ENCODE results near the gene SLC22A15. TPM values are rescaled to one million over a fixed set of nuclear protein-coding genes. Genes with fewer than 3 reads are reported as not detected.

SLC22A15 gene
- polyA plus RNA-seq, 1 donor from 2014 or later = 3.1 TPM

DNA sequence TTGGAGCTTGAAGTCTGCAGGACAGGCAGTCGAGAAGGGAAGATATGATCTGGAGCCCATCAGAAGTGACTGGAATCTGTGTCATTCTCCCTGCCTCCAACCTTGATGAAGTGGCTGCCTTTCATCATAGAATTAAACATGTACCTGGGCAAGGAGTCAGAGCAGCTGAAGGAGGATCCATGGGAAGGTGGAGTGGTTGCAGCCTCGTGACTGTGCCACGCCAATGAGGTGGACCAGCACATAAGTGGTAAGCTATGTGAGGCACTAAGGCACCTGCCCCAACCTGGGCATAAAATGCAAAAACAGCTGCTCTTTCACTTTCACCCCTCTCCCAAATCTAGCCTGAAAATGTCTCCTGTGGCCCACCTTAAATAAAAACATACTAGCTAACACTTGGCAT lies 7.3 kb downstream of the SLC22A15 start:
- Histone ChIP-seq H3K27ac (ENCODE audit: low read length) (no peak overlapping the region), H3K9me3 (ENCODE audit: low read length) (no peaks in the 10 kb centered on the region), H4K20me1 (ENCODE audit: insufficient read depth) (no peaks in the 10 kb centered on the region), H3K9ac (ENCODE audit: low read length) (no peak overlapping the region), H2AFZ (ENCODE audit: low read depth, low read length) (no peak overlapping the region), H3K4me2 (ENCODE audit: low read length) (no peak overlapping the region), H3K36me3 (ENCODE audit: insufficient read depth, low read length) (no peaks in the 10 kb centered on the region), H3F3A (ENCODE audit: insufficient read depth, low read length, poor library complexity, severe bottlenecking) (no peaks in the 10 kb centered on the region), H3K4me3 (ENCODE audit: low read length) (no peak overlapping the region), H3K79me2 (replicated peaks; ENCODE audit: insufficient read depth, low read length) (no peaks in the 10 kb centered on the region), H3K9me2 (ENCODE audit: insufficient read depth, low read length) (no peaks in the 10 kb centered on the region), H3K27me3 (ENCODE audit: insufficient read depth, low read depth, low read length) (no peaks in the 10 kb centered on the region)
- TF ChIP-seq RAD21 (conservative IDR thresholded peaks at IDR 0.05) (no peak), POLR2AphosphoS5 (IDR thresholded peaks at IDR 0.05) (no peak), EZH2 (IDR thresholded peaks at IDR 0.05; ENCODE audit: borderline replicate concordance, insufficient read depth, low read length, poor library complexity, severe bottlenecking) (no peak), MXI1 (conservative IDR thresholded peaks at IDR 0.05; ENCODE audit: poor library complexity, severe bottlenecking) (no peak)
- TF ChIP-seq, protein P1, sequence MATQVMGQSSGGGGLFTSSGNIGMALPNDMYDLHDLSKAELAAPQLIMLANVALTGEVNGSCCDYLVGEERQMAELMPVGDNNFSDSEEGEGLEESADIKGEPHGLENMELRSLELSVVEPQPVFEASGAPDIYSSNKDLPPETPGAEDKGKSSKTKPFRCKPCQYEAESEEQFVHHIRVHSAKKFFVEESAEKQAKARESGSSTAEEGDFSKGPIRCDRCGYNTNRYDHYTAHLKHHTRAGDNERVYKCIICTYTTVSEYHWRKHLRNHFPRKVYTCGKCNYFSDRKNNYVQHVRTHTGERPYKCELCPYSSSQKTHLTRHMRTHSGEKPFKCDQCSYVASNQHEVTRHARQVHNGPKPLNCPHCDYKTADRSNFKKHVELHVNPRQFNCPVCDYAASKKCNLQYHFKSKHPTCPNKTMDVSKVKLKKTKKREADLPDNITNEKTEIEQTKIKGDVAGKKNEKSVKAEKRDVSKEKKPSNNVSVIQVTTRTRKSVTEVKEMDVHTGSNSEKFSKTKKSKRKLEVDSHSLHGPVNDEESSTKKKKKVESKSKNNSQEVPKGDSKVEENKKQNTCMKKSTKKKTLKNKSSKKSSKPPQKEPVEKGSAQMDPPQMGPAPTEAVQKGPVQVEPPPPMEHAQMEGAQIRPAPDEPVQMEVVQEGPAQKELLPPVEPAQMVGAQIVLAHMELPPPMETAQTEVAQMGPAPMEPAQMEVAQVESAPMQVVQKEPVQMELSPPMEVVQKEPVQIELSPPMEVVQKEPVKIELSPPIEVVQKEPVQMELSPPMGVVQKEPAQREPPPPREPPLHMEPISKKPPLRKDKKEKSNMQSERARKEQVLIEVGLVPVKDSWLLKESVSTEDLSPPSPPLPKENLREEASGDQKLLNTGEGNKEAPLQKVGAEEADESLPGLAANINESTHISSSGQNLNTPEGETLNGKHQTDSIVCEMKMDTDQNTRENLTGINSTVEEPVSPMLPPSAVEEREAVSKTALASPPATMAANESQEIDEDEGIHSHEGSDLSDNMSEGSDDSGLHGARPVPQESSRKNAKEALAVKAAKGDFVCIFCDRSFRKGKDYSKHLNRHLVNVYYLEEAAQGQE (IDR thresholded peaks at IDR 0.05; ENCODE audit: borderline replicate concordance) = no peak
- TF ChIP-seq, protein P2, sequence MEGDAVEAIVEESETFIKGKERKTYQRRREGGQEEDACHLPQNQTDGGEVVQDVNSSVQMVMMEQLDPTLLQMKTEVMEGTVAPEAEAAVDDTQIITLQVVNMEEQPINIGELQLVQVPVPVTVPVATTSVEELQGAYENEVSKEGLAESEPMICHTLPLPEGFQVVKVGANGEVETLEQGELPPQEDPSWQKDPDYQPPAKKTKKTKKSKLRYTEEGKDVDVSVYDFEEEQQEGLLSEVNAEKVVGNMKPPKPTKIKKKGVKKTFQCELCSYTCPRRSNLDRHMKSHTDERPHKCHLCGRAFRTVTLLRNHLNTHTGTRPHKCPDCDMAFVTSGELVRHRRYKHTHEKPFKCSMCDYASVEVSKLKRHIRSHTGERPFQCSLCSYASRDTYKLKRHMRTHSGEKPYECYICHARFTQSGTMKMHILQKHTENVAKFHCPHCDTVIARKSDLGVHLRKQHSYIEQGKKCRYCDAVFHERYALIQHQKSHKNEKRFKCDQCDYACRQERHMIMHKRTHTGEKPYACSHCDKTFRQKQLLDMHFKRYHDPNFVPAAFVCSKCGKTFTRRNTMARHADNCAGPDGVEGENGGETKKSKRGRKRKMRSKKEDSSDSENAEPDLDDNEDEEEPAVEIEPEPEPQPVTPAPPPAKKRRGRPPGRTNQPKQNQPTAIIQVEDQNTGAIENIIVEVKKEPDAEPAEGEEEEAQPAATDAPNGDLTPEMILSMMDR (IDR thresholded peaks at IDR 0.05; ENCODE audit: poor library complexity, severe bottlenecking) = no peak

DNA sequence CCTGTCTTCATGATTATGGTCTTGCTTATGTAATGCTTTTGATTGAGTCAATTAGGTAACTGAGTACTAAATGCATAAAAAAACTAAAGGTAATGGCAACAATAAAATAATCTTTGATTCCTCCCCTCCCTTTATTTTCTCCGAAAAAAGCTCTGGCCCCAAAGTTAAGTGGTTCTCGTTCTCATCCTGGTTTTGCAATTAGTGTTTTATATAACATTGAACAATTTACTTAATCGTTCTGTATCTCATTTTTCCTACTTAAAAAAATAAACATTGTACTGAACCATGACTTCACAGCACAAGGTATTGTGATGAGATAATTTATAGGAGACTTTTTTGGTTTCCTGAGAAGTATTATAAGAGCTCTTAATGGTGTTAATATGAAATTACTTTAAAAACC lies 11.3 kb downstream of the SLC22A15 start:
- H3K79me2 ChIP-seq (replicated peaks; ENCODE audit: insufficient read depth, low read length) = no peaks in the 10 kb centered on the region
- H3K27me3 ChIP-seq (ENCODE audit: insufficient read depth, low read depth, low read length) = no peaks in the 10 kb centered on the region

More for the DNA sequence above, 11.3 kb downstream of the SLC22A15 start:
- no peaks in the 10 kb centered on the region for H3K36me3 ChIP-seq (ENCODE audit: insufficient read depth, low read length)
- no peak overlapping the region for H3K27ac ChIP-seq (ENCODE audit: low read length)
- H2AFZ ChIP-seq (ENCODE audit: low read depth, low read length) = no peak overlapping the region
- H3F3A ChIP-seq (ENCODE audit: insufficient read depth, low read length, poor library complexity, severe bottlenecking) = no peaks in the 10 kb centered on the region
- no peaks in the 10 kb centered on the region for H3K9me3 ChIP-seq (ENCODE audit: low read length)
- no peak overlapping the region for H3K4me3 ChIP-seq (ENCODE audit: low read length)
- H4K20me1 ChIP-seq (ENCODE audit: insufficient read depth) = no peaks in the 10 kb centered on the region
- H3K9me2 ChIP-seq (ENCODE audit: insufficient read depth, low read length) = no peaks in the 10 kb centered on the region
- H3K4me2 ChIP-seq (ENCODE audit: low read length) = no peak overlapping the region
- H3K9ac ChIP-seq (ENCODE audit: low read length) = no peak overlapping the region
- no peak for TF ChIP-seq POLR2AphosphoS5 (IDR thresholded peaks at IDR 0.05)
- no peak for TF ChIP-seq MXI1 (conservative IDR thresholded peaks at IDR 0.05; ENCODE audit: poor library complexity, severe bottlenecking)
- TF ChIP-seq, protein P2 (IDR thresholded peaks at IDR 0.05; ENCODE audit: poor library complexity, severe bottlenecking) = no peak
- TF ChIP-seq EZH2 (IDR thresholded peaks at IDR 0.05; ENCODE audit: borderline replicate concordance, insufficient read depth, low read length, poor library complexity, severe bottlenecking) = no peak
- no peak for TF ChIP-seq SMC3 (conservative IDR thresholded peaks at IDR 0.05; ENCODE audit: poor library complexity)
